Activated CD4-positive, alpha-beta T cell treated with anti-CD3 and anti-CD28 coated beads, Interleukin-2, Interleukin-4, amounts not matched to agents 100 ng/mL and 50 ng/mL, durations not matched to agents 16 hours and 8 hours (primary cell): Measurements from ENCODE around the gene RAB11FIP4.

Source experiments
- DNase-seq: peaks from one replicate; pipeline ENCODE4 v3.0.0-alpha.2; 2020; ENCODE audit warnings: low spot score

Gene RAB11FIP4

DNA sequence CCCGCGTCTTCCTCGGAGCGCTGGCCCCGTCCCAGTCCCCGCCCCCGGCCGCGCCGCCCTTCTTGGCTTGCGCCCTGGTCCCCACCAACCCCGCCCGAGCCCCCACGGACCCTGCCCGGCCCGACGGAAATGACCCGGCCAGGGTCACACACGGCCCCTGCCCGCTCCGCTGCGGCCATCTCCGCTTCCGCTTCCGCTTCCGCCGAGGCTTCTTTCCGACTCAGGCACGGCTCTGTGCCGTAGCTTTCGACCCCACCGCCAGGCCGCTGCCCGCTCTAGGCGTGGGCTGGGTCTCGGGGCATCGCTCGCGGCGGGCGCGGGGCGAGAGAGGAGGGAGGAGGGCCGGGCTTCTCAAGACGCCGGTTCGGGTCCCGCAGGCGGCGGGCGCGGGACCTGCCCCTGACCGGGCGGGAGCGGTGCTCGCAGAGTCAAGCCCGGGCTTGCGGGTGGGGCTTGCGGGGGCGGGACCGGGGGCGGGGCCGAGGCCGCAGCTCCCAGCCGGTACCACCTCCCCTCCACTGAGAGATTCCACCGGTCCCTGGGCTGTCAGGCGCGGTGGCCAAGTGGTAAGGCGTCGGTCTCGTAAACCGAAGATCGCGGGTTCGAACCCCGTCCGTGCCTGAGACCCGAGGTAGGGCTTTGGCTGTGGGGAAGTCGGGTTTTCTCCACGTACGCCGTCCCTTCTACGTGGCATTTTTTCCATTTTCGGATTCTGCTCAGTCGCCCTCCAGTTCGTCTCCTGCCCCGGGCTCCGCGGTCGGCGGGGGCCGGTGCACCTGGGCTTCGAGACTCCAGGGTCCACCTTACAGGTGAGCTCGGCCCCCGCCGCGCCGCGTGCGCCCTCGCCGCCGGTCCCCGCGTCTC is 158.3 kb downstream of the RAB11FIP4 start:
- DNase-seq: peak; percentile 95

DNA sequence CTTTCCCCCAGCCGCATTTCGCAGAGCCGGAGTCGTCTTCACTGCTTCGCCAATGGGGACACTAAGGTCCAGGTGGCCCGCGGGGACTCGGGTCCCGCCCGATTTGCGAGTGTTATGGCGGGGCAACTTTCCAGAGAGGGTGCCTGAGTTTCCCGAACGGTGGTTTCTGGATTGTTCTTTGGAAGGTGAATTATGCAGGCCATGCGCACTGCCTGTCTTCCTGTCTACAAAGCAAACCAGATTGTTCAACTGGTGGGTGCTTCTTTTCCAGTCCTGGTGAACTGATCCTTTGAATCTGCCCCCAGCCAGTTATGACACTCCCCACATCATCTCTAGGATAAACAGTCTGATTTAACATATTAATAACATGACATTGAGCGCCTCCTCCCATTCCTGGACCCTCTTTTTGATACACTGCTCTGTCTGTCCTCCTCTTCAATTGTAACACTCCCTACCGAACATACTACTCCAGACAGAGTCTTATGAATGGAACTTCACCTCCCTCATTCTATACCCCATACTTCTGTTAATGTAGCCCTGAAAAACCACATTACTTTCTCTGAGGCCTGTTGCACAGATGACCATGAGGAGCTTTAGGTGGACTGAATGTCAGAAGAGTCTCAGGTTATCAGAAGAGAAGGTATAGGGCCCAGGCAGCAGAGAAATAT is 159.0 kb downstream of the RAB11FIP4 start:
- DNase-seq: no peak

DNA sequence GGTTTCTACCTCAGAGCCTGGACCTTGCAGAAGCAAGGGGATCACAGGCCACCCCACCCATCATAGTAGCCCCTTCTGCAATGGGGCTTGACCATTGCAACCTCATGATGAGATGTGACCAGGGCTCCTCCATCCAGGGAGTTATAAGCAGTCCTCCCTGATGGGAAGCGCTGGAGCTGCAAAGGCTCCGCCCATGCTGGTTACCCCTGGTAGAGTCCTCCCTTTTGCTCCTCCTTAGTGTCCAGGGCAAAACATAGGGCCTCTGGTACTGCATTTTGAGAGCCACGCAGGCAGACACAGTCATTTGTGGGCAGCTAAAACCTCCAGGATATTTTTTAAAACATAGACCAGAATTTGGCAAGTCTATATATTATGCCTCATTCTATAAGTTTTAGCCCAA is 161.1 kb downstream of the RAB11FIP4 start:
- no peak for DNase-seq

DNA sequence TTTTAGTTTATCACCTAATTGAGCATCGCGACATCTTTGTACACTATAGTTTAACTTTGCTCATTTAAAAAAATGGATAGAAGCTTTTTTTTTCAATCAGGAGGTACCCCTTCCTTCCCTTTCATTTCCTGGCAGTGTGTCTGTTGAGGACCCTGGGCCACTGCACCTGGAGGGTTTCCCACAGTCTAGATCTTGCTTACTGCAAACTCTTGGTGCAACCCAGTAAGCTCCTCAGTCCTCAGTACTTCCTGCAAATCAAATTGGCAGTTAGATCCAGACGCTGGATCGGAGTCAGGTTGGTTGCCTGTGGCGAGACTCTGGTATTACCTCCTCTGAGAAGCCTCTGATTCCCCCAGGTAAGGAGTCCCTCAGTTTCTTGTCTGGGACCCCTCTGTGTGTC is 162.0 kb downstream of the RAB11FIP4 start:
- no peak for DNase-seq

DNA sequence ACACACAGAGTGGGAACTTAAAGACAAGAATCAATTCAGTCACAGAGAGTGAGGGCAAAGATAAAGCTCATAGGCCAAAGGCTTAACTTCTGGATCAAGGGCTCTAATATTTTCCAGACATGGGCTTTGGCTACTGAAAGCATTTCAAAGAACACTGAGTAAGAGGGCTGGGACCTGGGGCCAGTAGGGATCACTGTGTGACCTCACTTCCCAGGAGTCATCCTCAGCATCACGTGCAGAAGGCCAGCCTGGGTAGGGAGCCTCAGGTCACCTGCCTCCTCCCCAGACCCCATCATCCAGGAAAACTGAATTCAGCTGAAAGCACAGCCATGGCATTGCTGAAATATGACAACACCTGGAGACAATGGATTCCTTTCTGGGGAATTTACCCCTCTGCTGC is 163.5 kb downstream of the RAB11FIP4 start:
- no peak for DNase-seq

DNA sequence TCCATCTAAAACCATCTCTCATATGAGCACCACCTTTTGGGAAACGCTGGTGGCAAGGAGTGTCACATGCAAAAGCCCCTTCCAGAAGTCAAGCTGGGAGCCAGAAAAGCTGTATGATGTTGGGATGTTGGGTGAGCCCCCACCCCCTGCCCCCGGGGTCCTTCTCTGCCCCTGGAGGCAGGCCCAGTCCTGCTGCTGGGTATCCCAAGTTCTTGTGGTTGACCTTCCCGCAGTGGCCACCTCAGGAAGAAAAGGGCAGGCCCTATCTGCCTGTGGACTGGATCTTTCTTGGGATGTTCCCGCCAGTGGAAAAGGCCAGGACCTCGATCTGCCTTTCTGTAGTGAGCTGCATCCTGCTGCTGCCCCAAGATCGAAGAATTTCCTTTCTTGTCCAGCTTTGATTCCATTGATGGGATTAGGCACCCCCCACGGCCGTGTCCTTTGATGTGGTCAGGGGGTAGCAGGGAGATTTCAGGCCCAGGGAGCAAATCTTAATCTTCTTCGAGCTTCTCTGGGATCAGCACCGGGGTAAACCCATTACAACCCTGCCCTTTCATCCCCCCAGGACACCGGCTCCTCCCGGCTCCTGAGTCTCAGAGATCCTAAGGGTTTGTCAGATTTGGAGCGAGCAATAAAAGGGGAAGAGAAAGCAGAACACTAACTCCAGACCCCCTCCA is 165.6 kb downstream of the RAB11FIP4 start:
- no peak for DNase-seq

DNA sequence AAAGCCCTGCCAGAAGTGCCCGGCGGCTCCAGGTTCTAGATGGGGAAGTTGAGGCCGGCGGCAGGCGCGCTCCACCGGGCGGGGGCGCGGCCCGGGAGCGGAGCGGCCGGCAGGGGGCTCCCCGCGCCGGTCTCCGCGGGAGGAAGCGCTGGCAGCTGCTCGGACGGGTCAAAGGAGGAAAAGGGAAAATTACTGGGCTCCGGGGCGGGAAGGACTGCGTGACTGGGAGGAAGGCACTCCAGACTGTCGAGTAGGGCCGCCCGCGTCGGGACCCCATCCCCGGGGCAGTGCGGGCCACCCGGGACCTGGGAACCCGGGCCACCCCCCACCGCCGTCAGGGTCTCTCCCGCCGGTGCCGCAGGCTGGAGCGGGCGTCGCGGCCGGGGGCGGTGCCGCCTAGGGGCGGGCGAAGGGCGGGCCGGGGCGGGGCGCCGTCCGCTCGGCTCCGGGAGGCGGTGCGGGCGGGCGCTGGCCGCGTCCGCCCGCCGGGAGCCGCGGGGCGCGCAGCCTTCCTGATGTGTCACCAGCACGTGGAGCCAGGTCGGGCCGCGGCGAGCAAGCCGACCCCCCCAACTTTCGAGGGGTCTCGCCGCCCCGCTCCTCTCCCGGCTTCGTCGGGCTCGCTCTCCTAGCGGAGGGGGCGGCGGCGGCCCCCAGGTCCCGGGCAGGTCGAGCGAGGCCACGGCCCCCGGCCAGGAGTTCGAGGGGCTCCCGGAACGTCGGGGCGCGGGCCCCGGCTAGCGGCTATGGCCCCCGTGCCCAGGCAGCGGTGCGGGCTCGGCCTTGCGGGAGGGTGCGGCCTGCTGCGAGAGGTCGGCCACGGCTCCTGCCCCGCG is 167.5 kb downstream of the RAB11FIP4 start:
- peak; percentile 34 for DNase-seq

DNA sequence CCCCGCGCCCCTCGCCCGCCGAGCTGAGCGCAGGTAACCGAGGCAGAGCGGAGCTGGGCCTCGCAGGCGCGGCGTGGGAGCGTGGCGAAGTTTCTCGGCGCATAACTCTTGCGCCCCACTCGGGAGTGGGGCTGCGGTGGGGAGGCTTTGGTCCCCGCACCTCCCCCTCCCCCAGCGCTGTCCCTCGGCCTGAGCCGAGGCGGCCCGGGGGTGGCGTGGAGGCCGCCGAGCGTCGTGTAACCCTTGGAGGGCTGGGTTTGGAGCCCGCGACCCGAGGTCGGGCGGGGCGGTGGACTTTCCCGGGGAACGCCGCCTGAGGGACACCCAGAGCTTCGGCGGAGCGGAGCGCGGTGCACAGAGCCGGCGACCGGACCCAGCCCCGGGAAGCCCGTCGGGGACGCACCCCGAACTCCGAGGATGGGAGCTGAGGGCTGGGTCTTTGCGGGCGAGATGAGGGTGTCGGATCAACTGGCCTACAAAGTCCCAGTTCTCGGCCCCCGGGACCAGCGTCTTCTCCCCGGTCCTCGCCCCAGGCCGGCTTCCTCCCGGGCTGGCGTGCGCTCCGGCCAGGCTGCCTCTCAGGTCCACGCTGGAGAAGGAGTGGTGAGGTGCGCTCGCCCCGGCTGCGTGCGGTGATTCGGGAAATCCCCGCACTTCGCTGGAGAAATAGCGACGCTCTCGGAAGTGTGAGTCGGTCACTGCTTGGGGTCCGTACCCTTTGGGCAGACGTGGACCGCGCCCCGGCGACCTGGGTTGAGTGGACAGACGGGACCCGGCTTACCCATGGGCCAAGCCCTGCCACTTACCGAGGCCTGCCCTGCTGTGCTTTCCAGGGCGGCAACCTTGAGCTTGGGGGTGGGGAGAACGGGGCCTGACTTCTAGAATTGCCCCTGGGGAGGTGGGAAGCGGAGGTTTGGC is 168.4 kb downstream of the RAB11FIP4 start:
- DNase-seq: no peak

DNA sequence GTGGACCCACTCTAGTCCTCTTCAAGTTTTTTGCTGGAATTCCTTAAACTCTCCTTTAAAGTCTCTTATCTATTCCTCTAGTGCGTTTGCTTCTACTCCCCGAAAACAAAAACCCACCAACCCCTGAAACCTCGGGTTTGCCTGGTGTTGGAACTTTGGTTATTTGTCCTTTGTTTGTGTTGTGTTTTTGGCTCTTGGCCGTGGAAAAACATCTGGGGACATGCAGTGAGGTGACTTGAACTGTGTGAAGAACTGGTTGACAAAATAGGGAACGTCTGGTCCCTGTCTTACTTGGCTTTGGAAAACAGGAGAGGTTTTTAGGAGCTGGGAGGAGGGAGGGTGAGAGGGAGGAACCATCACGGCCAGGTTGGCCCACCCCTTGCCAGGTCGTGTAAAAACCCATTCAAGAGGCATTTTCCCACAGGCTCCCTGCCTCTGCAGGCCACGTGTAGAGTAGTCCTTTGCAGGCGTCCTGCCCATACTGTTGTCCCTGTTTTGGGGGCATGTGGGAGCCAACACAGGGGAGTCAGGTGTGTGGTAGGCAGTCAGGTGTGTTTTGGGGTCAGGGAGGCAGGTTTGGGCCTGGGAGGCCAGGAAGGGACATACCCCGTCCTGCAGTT is 169.3 kb downstream of the RAB11FIP4 start:
- DNase-seq: no peak

DNA sequence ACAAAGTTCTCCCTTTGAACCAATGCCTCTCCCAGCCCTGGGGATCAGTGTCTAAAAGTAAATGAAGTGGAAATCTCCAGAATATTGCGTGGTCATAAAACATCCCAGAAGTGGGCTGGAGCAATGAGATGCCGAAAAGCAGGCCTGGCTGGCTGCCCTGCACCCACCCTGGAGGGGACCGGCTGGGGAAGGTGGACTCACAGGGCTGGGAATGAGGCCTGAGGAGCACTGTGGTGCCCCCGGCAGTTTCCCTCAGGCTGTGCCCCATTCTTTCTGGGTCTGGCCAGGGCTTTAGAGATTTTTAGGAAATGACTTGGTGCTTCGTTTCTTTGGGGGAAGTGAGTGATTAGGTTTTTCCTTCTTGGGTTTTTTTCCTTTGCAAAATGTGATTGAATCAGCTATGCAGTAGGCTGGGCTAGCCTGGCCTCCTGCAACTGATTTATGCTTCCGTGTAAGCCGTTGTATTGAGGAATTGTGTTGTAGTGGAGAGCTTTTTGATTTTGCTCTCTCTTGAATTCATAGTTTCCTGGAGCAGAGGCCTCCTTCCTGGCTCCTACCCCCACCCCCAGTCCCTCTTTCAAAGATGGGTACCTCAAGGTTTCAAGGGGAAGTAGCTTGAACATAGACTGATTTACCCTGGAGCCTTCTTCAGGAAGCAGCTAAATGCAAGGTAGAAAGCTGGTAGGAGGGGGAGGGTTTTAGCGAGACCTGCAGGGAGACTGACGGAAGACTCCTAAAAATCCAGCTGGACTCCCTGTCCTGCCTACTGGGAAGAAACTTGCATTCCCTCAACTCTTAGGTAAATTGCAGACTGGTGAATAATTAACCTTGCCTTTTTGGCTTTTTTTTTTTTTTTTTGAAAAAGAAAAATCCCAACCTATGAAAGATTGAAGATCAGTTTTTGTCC is 170.2 kb downstream of the RAB11FIP4 start:
- DNase-seq: no peak

DNA sequence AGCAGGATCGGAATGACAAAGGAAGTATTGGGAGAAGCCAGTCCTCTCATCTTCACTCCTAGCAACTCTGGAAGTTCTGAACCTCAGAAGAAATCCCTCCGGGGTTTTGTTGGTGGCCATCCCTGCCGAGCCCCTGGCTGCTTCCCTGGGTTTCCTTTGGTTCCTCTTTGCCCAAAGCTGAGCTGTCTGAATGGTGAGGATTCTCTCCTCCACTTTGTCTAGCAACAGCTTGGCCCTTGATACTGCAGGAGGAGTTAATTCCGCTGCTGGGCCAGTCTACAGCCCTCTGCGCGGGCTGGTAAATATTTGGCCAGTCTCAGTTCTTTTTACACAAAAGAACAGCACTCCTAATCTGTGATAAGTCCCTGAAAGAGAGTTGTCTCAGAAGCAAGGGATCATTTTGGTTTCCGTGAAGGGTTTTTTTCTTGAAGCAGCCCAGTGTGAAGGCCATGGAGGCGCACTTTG is 170.9 kb downstream of the RAB11FIP4 start:
- no peak for DNase-seq

DNA sequence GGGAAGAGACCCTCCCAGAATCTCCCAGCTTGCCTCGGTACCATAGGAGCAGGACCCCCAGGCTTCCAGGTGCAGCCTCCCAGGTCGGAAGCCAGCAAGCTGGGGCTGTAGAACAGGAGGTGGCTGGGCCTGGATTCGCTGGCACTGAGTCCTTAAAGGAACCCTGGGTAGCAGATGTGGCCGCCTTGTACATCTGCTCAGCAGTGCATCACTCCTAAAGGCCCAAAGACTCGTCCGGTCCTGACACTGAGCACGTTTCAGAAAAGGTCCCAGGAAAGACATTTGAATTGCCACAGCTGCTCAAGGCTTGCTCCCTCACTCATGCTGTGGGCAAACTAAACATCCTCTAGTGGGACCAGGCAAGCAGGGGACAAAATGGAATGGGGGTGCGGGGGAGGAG is 172.8 kb downstream of the RAB11FIP4 start:
- DNase-seq: no peak

DNA sequence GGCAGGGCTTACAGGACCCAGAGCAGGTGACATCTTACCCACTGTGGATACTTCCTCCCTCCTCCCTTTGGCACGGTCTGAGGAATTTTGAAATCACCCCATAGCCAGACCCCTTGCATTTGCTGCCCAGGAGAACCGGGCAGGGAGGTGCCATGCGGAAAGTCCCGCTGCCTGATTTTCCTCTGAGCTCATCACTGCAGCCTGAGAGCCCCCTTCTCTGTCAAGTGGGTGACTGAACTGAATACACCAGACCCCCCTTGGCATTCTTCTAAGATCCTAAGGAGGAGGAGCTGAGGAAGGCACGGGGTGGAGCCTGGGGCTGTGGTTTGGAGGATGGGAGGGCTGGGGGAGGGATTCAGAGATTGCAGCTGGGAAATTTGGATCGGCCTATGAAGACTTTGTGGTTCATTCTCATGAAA is 173.4 kb downstream of the RAB11FIP4 start:
- no peak for DNase-seq

DNA sequence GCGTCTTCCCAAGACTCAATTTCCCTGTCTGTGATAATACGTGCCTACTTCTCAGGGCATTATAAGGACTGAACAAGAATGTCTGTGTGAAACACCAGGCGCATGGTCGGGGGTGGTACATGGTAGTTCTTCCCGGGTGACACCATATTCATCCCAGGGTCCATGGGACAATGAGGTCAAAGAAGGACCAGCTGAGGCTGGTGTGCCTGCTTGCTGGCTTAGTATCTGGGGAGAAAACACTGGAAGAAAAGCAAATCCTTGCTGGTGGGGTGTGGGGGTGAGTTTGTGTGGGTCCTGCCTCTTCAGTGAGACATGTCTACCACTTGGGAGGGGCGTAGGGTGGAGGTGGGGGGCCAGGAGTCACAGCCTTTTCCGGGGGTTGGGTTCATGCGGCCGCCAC is 174.2 kb downstream of the RAB11FIP4 start:
- no peak for DNase-seq

DNA sequence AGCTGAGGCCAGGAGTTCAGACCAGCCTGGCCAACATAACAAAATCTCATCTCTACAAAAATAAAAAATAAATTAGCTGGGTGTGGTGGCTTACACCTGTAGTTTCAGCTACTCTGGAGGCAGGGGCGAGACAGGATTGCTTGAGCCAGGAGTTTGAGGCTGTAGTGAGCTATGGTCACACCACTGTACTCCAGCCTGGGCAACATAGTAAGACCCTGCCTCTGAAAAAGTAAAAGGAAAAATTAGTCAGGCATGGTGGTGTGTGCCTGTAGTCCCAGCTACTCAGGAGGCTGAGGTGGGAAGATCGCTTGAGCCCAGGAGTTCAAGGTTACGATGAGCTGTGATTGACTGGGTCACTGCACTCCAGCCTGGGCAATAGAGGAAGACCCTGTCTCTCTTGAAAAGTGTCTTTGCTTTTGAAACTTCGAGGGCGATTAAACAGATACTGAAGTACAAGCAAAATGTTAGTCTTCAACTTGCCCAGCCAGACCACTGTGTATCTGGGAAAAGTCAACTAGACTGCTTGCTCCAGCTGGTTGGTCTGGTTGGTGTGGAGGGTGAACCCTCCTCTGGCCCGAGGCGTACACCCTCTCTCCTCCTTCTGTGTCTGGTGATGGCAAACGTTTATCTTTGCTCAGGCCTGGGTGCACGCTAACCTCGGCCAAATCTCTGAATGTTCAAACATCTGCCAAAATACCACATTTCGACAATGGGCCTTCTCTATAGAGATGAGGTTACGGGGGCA is 174.9 kb downstream of the RAB11FIP4 start:
- no peak for DNase-seq

DNA sequence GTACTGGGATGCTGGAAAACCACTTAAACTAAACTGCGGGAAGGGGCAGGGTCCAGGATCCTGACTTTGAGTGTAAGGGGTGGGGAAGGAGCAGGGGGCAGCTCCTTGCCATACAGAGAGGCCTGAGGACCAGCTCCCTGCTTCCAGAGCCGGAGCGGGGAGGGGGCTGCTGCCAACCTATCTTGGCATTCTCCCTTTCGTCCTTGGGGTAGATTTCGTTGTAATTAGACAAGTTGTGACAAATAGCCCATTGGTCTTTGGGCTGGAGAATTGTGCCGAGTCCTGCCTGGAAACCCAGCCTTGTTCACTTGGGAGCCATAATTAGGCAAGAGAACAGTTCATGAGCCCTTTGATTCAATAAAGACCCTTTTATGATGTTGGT is 175.5 kb downstream of the RAB11FIP4 start:
- no peak for DNase-seq

DNA sequence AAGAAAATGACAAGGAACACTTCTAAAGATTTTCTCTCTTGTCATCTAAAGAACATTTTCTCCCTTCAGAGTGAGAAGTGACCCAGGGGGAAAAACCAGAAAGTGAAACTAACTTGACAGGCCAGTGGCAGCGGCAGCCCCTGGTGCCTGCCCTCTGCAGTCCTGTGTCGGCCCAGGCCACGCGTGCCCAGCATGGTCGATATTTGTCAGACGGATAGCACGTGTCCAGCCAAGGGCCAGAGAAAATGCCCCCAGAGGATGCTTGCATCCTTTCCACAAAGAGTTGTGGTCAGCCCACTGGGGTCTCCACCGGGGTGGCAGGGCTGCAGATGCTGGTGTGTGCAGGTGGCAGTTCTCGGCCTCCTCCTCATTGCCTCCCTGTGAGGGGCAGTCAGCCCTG is 176.6 kb downstream of the RAB11FIP4 start:
- DNase-seq: no peak

DNA sequence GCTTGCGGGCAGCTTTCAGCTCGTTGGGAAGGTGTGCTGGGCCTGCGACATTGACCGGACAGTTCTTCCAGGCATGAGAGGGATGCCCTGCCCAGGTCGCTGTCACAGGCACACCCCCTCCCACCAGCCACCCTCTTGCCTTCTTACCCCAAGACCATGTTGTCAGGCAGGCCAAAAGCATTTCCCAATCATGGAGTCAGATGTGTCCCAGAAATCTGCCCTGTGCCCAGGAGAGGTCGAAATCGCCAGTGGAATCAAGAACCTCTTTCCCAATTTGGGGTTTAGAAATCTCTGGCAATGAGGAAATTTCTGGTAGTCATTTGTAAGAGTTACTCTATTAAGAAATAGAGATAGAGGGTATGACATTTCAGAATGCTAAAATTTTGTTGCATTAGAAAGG is 177.1 kb downstream of the RAB11FIP4 start:
- DNase-seq: no peak

DNA sequence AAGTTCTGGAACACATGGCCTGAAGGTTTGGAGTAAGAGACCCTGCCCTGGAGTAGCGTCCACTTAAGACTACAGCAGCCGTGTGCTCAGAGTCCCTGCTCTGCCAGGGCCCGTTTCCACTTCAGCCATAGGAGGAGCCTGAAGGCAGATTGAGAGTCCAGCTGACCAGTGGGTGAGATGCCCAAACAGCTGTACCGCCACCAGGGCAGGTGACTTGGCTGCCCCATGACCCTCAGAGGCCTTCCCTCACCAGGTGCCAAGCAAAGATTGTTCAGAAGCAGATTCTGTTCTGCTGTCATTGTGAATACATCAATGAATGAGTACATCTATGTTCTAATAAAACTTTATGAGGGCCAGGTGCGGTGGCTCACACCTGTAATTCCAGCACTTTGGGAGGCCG is 178.8 kb downstream of the RAB11FIP4 start:
- DNase-seq: no peak
